ENCODE data around the gene TNFRSF13B.

DNA sequence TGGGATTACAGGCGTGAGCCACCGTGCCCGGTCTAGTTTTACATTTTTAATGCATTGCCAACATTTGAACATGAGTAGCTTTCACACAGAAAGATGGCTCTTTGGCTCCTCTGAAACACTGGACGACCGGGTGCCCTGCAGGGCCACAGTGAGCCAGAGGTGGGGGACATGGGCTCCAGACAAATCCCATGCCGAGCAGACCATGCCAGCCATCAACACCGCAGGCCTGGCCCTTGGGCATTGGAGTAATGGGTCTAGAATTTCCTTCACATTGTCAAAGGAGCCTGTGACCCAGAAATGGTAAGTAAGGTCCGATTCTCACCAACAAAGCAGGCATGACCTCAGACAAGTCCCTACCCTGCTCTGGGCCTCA, 48.9 kb upstream of the TNFRSF13B start:
- TF ChIP-seq, protein P1, sequence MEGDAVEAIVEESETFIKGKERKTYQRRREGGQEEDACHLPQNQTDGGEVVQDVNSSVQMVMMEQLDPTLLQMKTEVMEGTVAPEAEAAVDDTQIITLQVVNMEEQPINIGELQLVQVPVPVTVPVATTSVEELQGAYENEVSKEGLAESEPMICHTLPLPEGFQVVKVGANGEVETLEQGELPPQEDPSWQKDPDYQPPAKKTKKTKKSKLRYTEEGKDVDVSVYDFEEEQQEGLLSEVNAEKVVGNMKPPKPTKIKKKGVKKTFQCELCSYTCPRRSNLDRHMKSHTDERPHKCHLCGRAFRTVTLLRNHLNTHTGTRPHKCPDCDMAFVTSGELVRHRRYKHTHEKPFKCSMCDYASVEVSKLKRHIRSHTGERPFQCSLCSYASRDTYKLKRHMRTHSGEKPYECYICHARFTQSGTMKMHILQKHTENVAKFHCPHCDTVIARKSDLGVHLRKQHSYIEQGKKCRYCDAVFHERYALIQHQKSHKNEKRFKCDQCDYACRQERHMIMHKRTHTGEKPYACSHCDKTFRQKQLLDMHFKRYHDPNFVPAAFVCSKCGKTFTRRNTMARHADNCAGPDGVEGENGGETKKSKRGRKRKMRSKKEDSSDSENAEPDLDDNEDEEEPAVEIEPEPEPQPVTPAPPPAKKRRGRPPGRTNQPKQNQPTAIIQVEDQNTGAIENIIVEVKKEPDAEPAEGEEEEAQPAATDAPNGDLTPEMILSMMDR (IDR thresholded peaks at IDR 0.05) = no peak
- TF ChIP-seq POLR2A (IDR thresholded peaks at IDR 0.05) = no peak
